NCI-H345 treated with DMSO at 0.1 percent for 48 hours (cell line): ENCODE results near the gene TMEM63A.
"Not testable (repeated sequence)": the region's sequence is repeated elsewhere in the genome, so short reads cannot be mapped to it uniquely, and the experiment has no call there.

Source experiments
- DNase-seq: peaks from one replicate; lab custom pipeline; 2025; ENCODE audit not compliant: unreplicated experiment; lab: John Stamatoyannopoulos, UW

The TMEM63A gene

GRCh38 chr1:225909477-225909876 lies 27.3 kb upstream of the TMEM63A start:
- no peak for DNase-seq

GRCh38 chr1:225908773-225909172 lies 26.6 kb upstream of the TMEM63A start:
- DNase-seq = peak; percentile 85

GRCh38 chr1:225908013-225908640 lies 25.9 kb upstream of the TMEM63A start:
- no peak for DNase-seq

- no peak for DNase-seq
These were observed 25.2 kb upstream of the TMEM63A start for GRCh38 chr1:225907341-225907740.

GRCh38 chr1:225906467-225906866 lies 24.3 kb upstream of the TMEM63A start:
- no peak for DNase-seq

- DNase-seq = no peak
These were observed 21.4 kb upstream of the TMEM63A start for GRCh38 chr1:225903623-225904022.

GRCh38 chr1:225899044-225899925 lies 17.1 kb upstream of the TMEM63A start:
- no peak for DNase-seq

GRCh38 chr1:225897595-225898514 lies 15.7 kb upstream of the TMEM63A start:
- no peak for DNase-seq

- DNase-seq = no peak
These were observed 14.9 kb upstream of the TMEM63A start for GRCh38 chr1:225896937-225897549.

- no peak for DNase-seq
These were observed 14.3 kb upstream of the TMEM63A start for GRCh38 chr1:225896494-225896893.

- DNase-seq = no peak
These were observed 10.1 kb upstream of the TMEM63A start for GRCh38 chr1:225892307-225892706.

GRCh38 chr1:225891229-225891972 lies 9.2 kb upstream of the TMEM63A start:
- no peak for DNase-seq

GRCh38 chr1:225890346-225891228 lies 8.4 kb upstream of the TMEM63A start:
- no peak for DNase-seq

- no peak for DNase-seq
These were observed 7.6 kb upstream of the TMEM63A start for GRCh38 chr1:225889743-225890142.

- no peak for DNase-seq
These were observed 6.9 kb upstream of the TMEM63A start, which contains the start of gene LEFTY1 for GRCh38 chr1:225888898-225889601. TSS of gene LEFTY1 (minus strand) at chr1:225889146. CDS start at chr1:225889066, 80 bp downstream.

GRCh38 chr1:225888289-225888897 lies 6.2 kb upstream of the TMEM63A start:
- no peak for DNase-seq

GRCh38 chr1:225887554-225888288 lies 5.5 kb upstream of the TMEM63A start:
- DNase-seq = not testable (repeated sequence)

- no peak for DNase-seq
These were observed 4.8 kb upstream of the TMEM63A start for GRCh38 chr1:225887030-225887314.
